Neural crest cell (in vitro differentiated cells): Measurements from ENCODE around the gene LRRC27. TPM values are rescaled to one million over a fixed set of nuclear protein-coding genes. Genes with fewer than 3 reads are reported as not detected.

Experiments used
- DNase-seq: peaks from one replicate; pipeline ENCODE4 v3.0.0; 2021; ENCODE audit warnings: low read depth, mixed read lengths, low spot score
- H3K27ac Mint-ChIP-seq: one replicate; pipeline ENCODE4 v1.8.0; 2021; ENCODE audit warnings: mild to moderate bottlenecking, mixed read lengths; ENCODE audit not compliant: unreplicated experiment
- H3K27me3 Mint-ChIP-seq: 2 replicates; pipeline ENCODE4 v1.8.0; 2021; ENCODE audit warnings: low read depth, mild to moderate bottlenecking, mixed read lengths
- H3K36me3 Mint-ChIP-seq: 2 replicates; pipeline ENCODE4 v1.8.0; 2021; ENCODE audit warnings: low read depth, mild to moderate bottlenecking, mixed read lengths
- H3K4me1 Mint-ChIP-seq: 2 replicates; pipeline ENCODE4 v1.8.0; 2021; ENCODE audit warnings: mixed read lengths
- H3K4me3 Mint-ChIP-seq: one replicate; pipeline ENCODE4 v1.8.0; 2021; ENCODE audit warnings: mild to moderate bottlenecking, mixed read lengths
- H3K9me3 Mint-ChIP-seq: 2 replicates; pipeline ENCODE4 v1.8.0; 2021; ENCODE audit warnings: mixed read lengths
- CTCF ChIP-seq: fragments of 200-600 bp; sonication (generic); conservative IDR thresholded peaks from 2 replicates; pipeline ENCODE4 v1.5.0; 2021; ENCODE audit warnings: antibody characterized with exemption, mild to moderate bottlenecking
- total RNA-seq: library from RNA; stranded (reverse); gene quantifications from 2 replicates; pipeline ENCODE4 v1.2.1, GENCODE V29; 2021

Gene LRRC27
- total RNA-seq, 1 donor from 2014 or later: 21.9 TPM

DNA sequence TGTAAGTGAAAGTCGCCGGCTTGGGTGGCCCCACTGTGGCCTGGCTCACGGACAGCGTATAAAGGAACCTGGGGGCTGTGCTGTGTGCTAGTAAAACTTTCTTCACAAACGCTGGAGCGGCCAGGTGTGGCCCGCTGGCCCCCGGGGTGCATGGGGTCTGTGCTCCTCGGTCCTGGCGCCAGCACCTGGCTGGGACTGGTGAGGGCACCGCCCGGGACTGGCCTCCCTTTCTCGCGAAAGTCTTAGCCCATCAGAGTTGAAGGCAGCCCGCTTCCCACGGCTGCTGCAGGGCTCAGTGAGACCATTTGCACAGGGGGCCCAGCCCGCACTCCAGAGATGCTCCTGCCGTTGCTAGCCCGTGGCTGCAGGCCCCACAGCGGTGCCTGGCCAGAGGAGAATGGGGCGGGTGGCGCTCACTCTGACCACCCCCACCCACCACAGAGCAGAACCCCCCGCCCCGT, 70.8 kb downstream of the LRRC27 start:
- no peaks in the 10 kb centered on the region for H3K36me3 Mint-ChIP-seq
- TF ChIP-seq CTCF: no peak
- H3K27me3 Mint-ChIP-seq: no peaks in the 10 kb centered on the region
- DNase-seq: no peak
- no peak overlapping the region for H3K27ac Mint-ChIP-seq
- H3K9me3 Mint-ChIP-seq: no peaks in the 10 kb centered on the region
- H3K4me3 Mint-ChIP-seq: no peak overlapping the region
- peaks cover 5% of the 10 kb centered on the region for H3K4me1 Mint-ChIP-seq

DNA sequence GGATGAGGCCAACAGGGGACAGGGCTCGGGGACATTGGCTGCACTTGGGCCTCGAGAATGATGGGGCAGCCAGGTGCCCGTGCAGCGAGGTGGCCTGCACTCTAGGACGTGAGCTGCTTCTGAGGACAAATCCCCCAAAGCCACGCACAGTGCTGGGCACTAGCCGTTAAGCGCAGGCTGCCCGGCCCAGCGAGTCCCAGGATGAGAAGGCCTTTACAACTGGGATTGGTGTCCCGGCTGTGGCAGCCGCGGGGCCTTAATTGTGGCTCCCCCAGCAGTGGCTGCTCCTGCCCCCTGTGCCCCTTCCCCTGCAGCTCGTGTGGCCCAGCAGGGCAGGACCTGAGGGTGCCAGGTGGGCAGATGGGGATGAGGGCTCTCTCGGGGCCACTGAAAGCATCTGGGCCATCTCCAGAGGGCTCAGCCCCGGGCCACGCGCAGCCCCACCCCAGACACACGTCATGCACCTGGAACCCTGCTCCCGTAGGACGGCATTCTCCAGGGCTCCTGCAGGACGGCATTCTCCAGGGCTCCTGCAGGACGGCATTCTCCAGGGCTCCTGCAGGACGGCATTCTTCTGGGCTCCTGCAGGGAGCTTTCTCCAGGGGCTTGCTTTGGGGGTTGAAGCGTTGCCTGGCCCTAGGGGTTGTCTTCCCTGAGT, 71.6 kb downstream of the LRRC27 start:
- H3K4me1 Mint-ChIP-seq: no peaks in the 10 kb centered on the region
- no peaks in the 10 kb centered on the region for H3K27me3 Mint-ChIP-seq
- no peak overlapping the region for H3K27ac Mint-ChIP-seq
- no peak for DNase-seq
- H3K9me3 Mint-ChIP-seq: no peaks in the 10 kb centered on the region
- H3K4me3 Mint-ChIP-seq: no peak overlapping the region
- no peaks in the 10 kb centered on the region for H3K36me3 Mint-ChIP-seq
- no peak for TF ChIP-seq CTCF

DNA sequence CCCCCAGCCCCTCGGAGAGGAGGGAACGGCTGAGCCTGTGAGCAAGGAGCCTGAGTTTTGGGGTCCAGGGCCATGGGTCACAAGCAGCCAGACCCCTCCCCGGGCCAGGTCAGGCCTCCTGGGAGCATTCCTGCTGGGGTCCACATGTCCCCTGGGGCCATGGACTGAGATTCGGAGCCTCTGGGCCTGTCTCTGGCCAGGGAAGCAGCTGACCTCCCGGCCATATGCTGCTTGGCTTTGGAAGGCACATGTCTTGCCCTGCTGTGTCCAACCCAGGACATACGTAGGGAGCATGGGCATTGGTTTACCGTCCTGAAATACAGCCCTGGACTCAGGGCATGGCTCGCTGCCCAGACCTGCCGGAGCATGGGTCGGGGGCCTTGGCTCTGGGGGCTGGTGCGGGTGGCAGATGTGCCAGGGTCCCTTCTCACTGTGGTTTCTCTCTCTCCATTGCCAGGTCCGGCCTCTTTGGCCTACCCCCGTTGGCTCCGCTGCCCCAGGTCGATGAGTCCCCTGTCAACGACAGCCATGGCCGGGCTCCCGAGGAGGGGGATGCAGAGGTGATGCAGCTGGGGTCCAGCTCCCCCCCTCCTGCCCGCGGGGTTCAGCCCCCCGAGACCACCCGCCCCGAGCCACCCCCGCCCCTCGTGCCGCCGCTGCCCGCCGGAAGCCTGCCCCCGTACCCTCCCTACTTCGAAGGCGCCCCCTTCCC, 72.3 kb downstream of the LRRC27 start:
- DNase-seq: no peak
- Mint-ChIP-seq H3K9me3 (no peaks in the 10 kb centered on the region), H3K36me3 (no peaks in the 10 kb centered on the region), H3K4me1 (no peaks in the 10 kb centered on the region), H3K27me3 (no peaks in the 10 kb centered on the region), H3K27ac (no peak overlapping the region), H3K4me3 (no peak overlapping the region)
- no peak for TF ChIP-seq CTCF

GRCh38 chr10:132404911-132405462, 73.0 kb downstream of the LRRC27 start:
- no peaks in the 10 kb centered on the region for H3K9me3 Mint-ChIP-seq
- H3K27me3 Mint-ChIP-seq: no peaks in the 10 kb centered on the region
- H3K36me3 Mint-ChIP-seq: no peaks in the 10 kb centered on the region
- no peaks in the 10 kb centered on the region for H3K4me1 Mint-ChIP-seq
- no peak for TF ChIP-seq CTCF
- H3K4me3 Mint-ChIP-seq: no peak overlapping the region
- DNase-seq: no peak
- H3K27ac Mint-ChIP-seq: no peak overlapping the region

DNA sequence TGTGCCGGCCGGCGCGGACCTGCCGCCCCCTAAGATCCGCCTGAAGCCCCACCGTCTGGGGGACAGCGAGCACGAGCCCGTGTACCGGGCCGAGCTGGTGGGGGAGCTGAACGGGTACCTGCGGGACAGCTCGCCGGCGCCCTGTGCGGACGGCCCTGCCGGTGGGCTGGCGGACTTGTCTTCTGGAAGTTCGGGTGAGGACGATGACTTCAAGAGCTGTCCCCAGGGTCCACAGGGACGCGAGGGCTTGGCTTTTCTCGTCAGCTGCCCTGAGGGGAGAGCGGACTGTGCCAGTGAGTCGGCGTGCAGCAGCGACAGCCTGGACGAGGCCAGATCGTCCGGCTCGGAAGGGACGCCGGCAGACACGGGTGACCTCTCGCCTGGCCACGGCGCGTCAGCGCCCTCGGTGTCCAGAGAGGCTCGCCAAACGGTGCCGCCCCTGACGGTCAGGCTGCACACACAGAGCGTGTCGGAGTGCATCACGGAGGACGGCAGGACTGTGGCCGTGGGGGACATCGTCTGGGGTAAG, 73.5 kb downstream of the LRRC27 start:
- no peaks in the 10 kb centered on the region for H3K27me3 Mint-ChIP-seq
- no peak for TF ChIP-seq CTCF
- no peaks in the 10 kb centered on the region for H3K36me3 Mint-ChIP-seq
- no peak for DNase-seq
- H3K27ac Mint-ChIP-seq: no peak overlapping the region
- H3K4me1 Mint-ChIP-seq: no peaks in the 10 kb centered on the region
- H3K9me3 Mint-ChIP-seq: no peaks in the 10 kb centered on the region
- H3K4me3 Mint-ChIP-seq: no peak overlapping the region
